PC-9 (cell line): ENCODE measurements around the gene MMP24OS. TPM values are rescaled to one million over a fixed set of nuclear protein-coding genes. Genes with fewer than 3 reads are reported as not detected.
A peak's percentile ranks its signal among the peaks of the same experiment; 100 is the strongest.

Experiments used
- BruUV-seq: library from RNA; stranded (reverse); fragments of 400-500 nt; replicated peaks from 2 replicates; lab custom pipeline; 2021; lab: Mats Ljungman, UMichigan
- CTCF ChIA-PET: fragments of 300-600 bp; sonication (Branson Sonifier 250); formaldehyde crosslinking; loops from one replicate; lab custom pipeline; 2022; ENCODE audit warnings: antibody characterized with exemption; lab: Charles Lee
- POLR2A ChIA-PET: fragments of 300-600 bp; sonication (Branson Sonifier 250); formaldehyde crosslinking; loops from one replicate; lab custom pipeline; 2022; ENCODE audit warnings: antibody characterized with exemption; ENCODE audit not compliant: unreplicated experiment; lab: Charles Lee
- DNase-seq, 2 experiments: peaks; one replicate each; pipeline versions ENCODE4 v3.0.0 to v3.0.0-alpha.2; 2015 to 2022; ENCODE audit warnings: mixed read lengths in 1 of 2
- H2AFZ ChIP-seq: fragments of 200-600 bp; sonication (generic); 2 replicates; pipeline ENCODE4 v1.8.1; 2017; ENCODE audit warnings: antibody characterized with exemption
- H3F3A ChIP-seq: fragments of 200-600 bp; sonication (generic); 2 replicates; pipeline ENCODE4 v1.8.1; 2017; ENCODE audit warnings: antibody characterized with exemption, mild to moderate bottlenecking, low read depth; ENCODE audit not compliant: insufficient read depth
- H3K27ac ChIP-seq: fragments of 200-600 bp; sonication (generic); 2 replicates; pipeline ENCODE4 v1.6.1; 2016; ENCODE audit warnings: mixed run types
- H3K27me3 ChIP-seq: fragments of 200-600 bp; sonication (generic); 2 replicates; pipeline ENCODE4 v1.6.1; 2016; ENCODE audit warnings: low read depth, mixed run types; ENCODE audit not compliant: insufficient read depth
- H3K36me3 ChIP-seq: fragments of 200-600 bp; sonication (generic); 2 replicates; pipeline ENCODE4 v1.6.1; 2016; ENCODE audit warnings: low read depth, mixed run types
- H3K4me1 ChIP-seq: fragments of 200-600 bp; sonication (generic); replicated peaks from 2 replicates; pipeline ENCODE4 v1.6.1; 2016; ENCODE audit warnings: mixed run types; ENCODE audit not compliant: insufficient read depth
- H3K4me2 ChIP-seq: fragments of 200-600 bp; sonication (generic); 2 replicates; pipeline ENCODE4 v1.6.1; 2017; ENCODE audit warnings: mixed run types
- H3K4me3 ChIP-seq: fragments of 200-600 bp; sonication (generic); 2 replicates; pipeline ENCODE4 v1.6.1; 2016; ENCODE audit warnings: mixed run types
- H3K79me2 ChIP-seq: fragments of 200-600 bp; sonication (generic); 2 replicates; pipeline ENCODE4 v1.6.1; 2017; ENCODE audit warnings: low read depth, mixed run types
- H3K9me2 ChIP-seq: fragments of 200-600 bp; sonication (generic); 2 replicates; pipeline ENCODE4 v1.8.1; 2017; ENCODE audit warnings: mild to moderate bottlenecking; ENCODE audit not compliant: insufficient read depth
- H3K9me3 ChIP-seq: fragments of 200-600 bp; sonication (generic); 2 replicates; pipeline ENCODE4 v1.8.1; 2016; ENCODE audit warnings: low read depth; ENCODE audit not compliant: insufficient read depth
- H4K20me1 ChIP-seq: fragments of 200-600 bp; sonication (generic); 2 replicates; pipeline ENCODE4 v1.8.1; 2017; ENCODE audit not compliant: insufficient read depth
- EZH2 ChIP-seq: fragments of 200-600 bp; sonication (generic); IDR thresholded peaks from 2 replicates; pipeline ENCODE4 v1.8.0; 2017; ENCODE audit warnings: antibody characterized with exemption, low read depth
- intact Hi-C: fragments of 100-400 bp; cut with micrococcal nuclease; formaldehyde crosslinking; loops from one replicate; pipeline ENCODE4 v1.10.0; 2022; ENCODE audit not compliant: unreplicated experiment
- total RNA-seq: library from RNA; stranded (reverse); gene quantifications from 2 replicates; pipeline ENCODE4 v1.2.3, GENCODE V29; 2021
- TF ChIP-seq, protein P1 (sequence below): fragments of 200-600 bp; sonication (generic); conservative IDR thresholded peaks from 2 replicates; pipeline ENCODE4 v1.6.1; 2017; ENCODE audit warnings: mixed run types, antibody characterized with exemption, mild to moderate bottlenecking, moderate library complexity

The MMP24OS gene
- total RNA-seq, 1 experiment from 2014 or later: 59.3 TPM

DNA sequence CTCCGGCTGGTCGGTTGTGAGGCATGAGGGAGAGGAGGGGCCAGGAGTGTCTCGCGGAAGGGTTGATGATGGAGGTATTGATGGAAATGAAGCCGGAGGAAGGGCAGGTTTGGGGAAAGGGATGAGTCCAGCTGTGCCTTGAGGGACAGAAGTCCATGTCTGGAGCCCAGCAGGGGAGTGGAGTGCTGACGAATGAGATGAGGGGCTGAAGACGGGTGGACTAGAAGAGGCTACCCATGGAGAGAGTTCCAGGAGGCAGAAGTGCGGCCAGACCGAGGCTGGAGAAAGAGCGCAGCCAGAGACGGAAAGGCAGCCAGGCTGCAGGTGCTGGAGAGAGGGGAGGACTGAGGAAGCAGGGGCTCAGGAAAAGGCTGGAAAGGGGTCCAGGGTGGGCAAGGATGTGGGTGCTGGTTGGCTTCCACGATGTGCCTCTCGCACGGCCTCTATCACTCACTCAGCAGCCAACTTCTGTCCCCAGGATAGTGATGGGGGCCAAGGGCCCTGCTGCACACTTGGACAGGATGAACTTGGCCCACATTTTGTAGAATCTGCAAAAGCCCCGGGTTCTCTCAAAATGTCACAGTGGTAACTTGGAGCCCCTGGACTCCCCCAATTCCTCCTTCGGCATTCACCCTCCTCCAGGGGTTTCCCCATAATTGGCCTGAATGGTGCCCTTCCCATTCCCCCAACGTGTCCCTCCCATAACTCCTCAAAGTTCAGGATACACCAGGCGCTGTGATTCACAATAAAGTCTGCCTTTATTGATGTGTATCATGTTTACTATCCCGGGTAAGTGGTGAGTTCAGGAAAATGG is 7.3 kb upstream of the MMP24OS start:
- intact Hi-C loops: no loop called here
- Histone ChIP-seq H3K9me3 (no peaks in the 10 kb centered on the region), H3K79me2 (peaks cover 40% of the 10 kb centered on the region), H3F3A (peaks cover 39% of the 10 kb centered on the region), H3K9me2 (no peaks in the 10 kb centered on the region), H3K27ac (peak overlapping the region; percentile 82), H3K4me2 (peak overlapping the region; percentile 99), H2AFZ (peak overlapping the region; percentile 75), H3K4me3 (peak overlapping the region; percentile 88), H4K20me1 (peaks cover 28% of the 10 kb centered on the region), H3K27me3 (no peaks in the 10 kb centered on the region), H3K4me1 (peaks cover 15% of the 10 kb centered on the region), H3K36me3 (peaks cover 20% of the 10 kb centered on the region)
- BruUV-seq: no TSS peak
- ChIA-PET CTCF (no interaction called here), POLR2A (interaction anchor here (0.5 to 1.2 kb wide), 6 partner anchors 20 to 1170 kb away, joined by 3 to 5 read pairs (median 4); partner anchors contain the start of gene CEP250)
- DNase-seq: no peak
- TF ChIP-seq, protein P1, sequence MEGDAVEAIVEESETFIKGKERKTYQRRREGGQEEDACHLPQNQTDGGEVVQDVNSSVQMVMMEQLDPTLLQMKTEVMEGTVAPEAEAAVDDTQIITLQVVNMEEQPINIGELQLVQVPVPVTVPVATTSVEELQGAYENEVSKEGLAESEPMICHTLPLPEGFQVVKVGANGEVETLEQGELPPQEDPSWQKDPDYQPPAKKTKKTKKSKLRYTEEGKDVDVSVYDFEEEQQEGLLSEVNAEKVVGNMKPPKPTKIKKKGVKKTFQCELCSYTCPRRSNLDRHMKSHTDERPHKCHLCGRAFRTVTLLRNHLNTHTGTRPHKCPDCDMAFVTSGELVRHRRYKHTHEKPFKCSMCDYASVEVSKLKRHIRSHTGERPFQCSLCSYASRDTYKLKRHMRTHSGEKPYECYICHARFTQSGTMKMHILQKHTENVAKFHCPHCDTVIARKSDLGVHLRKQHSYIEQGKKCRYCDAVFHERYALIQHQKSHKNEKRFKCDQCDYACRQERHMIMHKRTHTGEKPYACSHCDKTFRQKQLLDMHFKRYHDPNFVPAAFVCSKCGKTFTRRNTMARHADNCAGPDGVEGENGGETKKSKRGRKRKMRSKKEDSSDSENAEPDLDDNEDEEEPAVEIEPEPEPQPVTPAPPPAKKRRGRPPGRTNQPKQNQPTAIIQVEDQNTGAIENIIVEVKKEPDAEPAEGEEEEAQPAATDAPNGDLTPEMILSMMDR: no peak

DNA sequence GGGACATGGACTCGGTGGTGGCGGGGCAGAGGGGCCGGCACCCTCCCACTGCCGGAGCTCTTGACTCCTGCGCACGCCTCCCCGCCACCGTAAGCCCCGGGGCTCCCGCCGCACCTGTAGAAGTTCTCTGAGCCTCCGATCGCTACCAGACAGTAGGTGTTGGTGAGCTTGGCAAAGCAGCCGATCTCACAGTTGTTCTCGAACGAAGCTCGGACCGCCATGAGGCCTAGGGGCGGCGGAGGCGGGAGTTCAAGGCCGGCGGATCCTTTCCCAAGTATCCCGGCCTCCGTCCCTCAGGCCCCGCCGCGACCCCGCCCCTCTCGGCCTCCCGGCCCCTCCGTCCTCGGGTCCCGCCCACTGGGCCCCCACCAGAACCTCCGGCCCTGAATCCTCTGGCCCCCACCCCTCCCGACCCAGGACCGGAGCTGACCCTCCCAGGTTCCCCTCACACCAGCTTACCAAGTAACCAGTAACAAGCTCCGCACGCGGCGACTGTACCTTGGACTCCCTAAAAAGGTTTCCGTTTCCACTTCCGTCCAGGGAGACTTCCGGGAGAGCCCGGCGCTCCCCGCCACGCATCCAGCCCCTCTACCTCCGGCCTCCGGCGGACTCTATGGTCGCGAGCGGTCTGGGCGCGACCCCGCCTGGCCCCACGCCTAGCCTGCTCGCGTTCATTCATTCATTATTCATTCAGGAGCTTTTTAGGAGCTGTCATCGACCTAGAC is 6.5 kb upstream of the MMP24OS start, which contains the start of gene EIF6:
Gene EIF6, minus strand, starts transcription at position 506 of the 725 bp plus-strand sequence. Its CDS starts 285 bp downstream, at position 221.
- no peaks in the 10 kb centered on the region for H3K27me3 ChIP-seq
- peak; percentile 73 to 89 for DNase-seq
- BruUV-seq: no TSS peak
- peak within 1 kb of the TSS; percentile 99 for H3K4me2 ChIP-seq
- H3K9me3 ChIP-seq: no peaks in the 10 kb centered on the region
- peak within 1 kb of the TSS; percentile 75 for H2AFZ ChIP-seq
- H3K4me1 ChIP-seq: peaks cover 15% of the 10 kb centered on the region
- peaks cover 34% of the 10 kb centered on the region for H4K20me1 ChIP-seq
- peaks cover 46% of the 10 kb centered on the region for H3F3A ChIP-seq
- H3K4me3 ChIP-seq: peak within 1 kb of the TSS; percentile 88
- ChIA-PET POLR2A (interaction anchor here (0.5 to 1.2 kb wide), 7 partner anchors 21 to 1171 kb away, joined by 3 to 16 read pairs (median 5); partner anchors contain the start of gene CEP250), CTCF (interaction anchor here (0.6 to 1.0 kb wide), 2 partner anchors 20 to 166 kb away, joined by 3 to 4 read pairs; no protein-coding TSS in a partner anchor)
- peak within 1 kb of the TSS; percentile 82 for H3K27ac ChIP-seq
- no peaks in the 10 kb centered on the region for H3K9me2 ChIP-seq
- peaks cover 40% of the 10 kb centered on the region for H3K79me2 ChIP-seq
- peaks cover 28% of the 10 kb centered on the region for H3K36me3 ChIP-seq
- intact Hi-C loops: no loop called here
- TF ChIP-seq, protein P1: no peak
- no peak for TF ChIP-seq EZH2
